ENCODE results near the gene TRAPPC1. TPM values are rescaled to one million over a fixed set of nuclear protein-coding genes. Genes with fewer than 3 reads are reported as not detected.

TRAPPC1 gene
- total RNA-seq, 1 experiment from 2014 or later: 99.7 TPM

DNA sequence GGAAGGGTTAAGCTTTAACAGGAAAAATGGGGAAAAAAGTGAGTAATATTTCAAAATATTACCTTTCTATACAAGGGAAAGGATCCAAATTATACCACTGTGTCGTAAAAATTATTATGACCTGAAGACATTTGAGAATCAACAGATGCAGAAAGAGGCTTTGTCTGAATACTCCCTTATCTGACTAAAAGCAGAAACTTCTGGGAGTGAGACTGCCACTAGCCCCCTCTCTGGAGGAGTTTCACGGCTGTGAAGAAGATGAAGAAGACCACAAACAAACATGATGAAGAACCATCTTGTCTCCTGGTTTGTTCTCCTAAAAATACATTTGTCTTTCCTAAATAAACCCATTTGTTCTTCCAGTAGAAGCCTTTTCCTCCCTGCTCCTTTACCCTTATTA, 29.7 kb upstream of the TRAPPC1 start:
- Mint-ChIP-seq H3K27ac (no peak overlapping the region), H3K36me3 (no peaks in the 10 kb centered on the region), H3K27me3 (ENCODE audit: low read depth) (peaks cover 5% of the 10 kb centered on the region; the same call in 1 of the 2 replicates), H3K4me1 (peaks cover 23% of the 10 kb centered on the region), H3K9me3 (no peaks in the 10 kb centered on the region), H3K4me3 (no peak overlapping the region)
- ATAC-seq (no peak), DNase-seq (ENCODE audit: low spot score) (no peak)
- ChIA-PET CTCF (no interaction called here), POLR2A (no interaction called here)
- TF ChIP-seq ZNF138 (CRISPR knock-in tag; conservative IDR thresholded peaks at IDR 0.05) (no peak), TP53 (CRISPR knock-in tag; IDR thresholded peaks at IDR 0.05) (no peak), PRRX2 (CRISPR knock-in tag; IDR thresholded peaks at IDR 0.05) (no peak), MXD4 (CRISPR knock-in tag; IDR thresholded peaks at IDR 0.05; ENCODE audit: borderline replicate concordance) (no peak), ZNF232 (CRISPR knock-in tag; IDR thresholded peaks at IDR 0.05) (no peak), ZBTB21 (CRISPR knock-in tag; IDR thresholded peaks at IDR 0.05; ENCODE audit: borderline replicate concordance) (no peak), ATF1 (CRISPR knock-in tag; IDR thresholded peaks at IDR 0.05) (no peak), NFYB (CRISPR knock-in tag; conservative IDR thresholded peaks at IDR 0.05; ENCODE audit: low read depth) (no peak), ELF4 (CRISPR knock-in tag; IDR thresholded peaks at IDR 0.05; ENCODE audit: low read depth) (no peak)
- TF ChIP-seq, protein P1, sequence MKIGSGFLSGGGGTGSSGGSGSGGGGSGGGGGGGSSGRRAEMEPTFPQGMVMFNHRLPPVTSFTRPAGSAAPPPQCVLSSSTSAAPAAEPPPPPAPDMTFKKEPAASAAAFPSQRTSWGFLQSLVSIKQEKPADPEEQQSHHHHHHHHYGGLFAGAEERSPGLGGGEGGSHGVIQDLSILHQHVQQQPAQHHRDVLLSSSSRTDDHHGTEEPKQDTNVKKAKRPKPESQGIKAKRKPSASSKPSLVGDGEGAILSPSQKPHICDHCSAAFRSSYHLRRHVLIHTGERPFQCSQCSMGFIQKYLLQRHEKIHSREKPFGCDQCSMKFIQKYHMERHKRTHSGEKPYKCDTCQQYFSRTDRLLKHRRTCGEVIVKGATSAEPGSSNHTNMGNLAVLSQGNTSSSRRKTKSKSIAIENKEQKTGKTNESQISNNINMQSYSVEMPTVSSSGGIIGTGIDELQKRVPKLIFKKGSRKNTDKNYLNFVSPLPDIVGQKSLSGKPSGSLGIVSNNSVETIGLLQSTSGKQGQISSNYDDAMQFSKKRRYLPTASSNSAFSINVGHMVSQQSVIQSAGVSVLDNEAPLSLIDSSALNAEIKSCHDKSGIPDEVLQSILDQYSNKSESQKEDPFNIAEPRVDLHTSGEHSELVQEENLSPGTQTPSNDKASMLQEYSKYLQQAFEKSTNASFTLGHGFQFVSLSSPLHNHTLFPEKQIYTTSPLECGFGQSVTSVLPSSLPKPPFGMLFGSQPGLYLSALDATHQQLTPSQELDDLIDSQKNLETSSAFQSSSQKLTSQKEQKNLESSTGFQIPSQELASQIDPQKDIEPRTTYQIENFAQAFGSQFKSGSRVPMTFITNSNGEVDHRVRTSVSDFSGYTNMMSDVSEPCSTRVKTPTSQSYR (CRISPR knock-in tag; IDR thresholded peaks at IDR 0.05): no peak

DNA sequence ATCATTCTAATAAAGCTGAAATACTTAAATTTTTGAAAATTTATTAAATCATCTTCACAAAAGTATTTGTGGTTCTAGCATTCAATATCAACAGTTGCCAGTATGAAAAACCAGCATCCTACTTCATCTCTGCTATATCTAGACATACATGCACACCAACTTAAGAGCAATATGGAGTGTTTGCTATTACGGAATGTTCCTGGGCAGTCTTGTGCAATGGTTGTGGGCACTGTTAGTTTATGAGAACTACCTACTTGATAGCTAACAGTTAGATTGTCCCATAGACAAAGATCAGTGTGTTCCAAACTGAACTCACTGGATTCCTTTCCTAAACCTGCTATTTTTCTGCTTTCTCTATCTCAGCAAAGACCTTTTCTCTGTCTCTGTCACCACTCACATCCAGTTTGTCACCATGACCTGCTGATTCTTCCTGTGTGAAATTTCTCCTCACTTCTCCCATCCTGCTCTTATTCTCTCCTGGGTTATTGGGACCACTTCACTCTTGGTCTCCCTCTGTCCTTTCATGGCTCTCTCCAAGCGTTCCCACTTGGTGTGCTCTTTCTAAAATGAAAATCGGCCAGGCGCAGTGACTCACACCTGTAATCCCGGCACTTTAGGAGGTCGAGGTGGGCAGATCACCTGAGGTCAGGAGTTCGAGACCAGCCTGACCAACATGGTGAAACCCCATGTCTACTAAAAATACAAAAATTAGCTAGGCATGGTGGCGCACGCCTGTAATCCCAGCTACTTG, 27.9 kb upstream of the TRAPPC1 start:
- ChIA-PET POLR2A (no interaction called here), CTCF (no interaction called here)
- Mint-ChIP-seq H3K27ac (no peak overlapping the region), H3K36me3 (no peaks in the 10 kb centered on the region), H3K9me3 (no peaks in the 10 kb centered on the region), H3K27me3 (ENCODE audit: low read depth) (peaks cover 5% of the 10 kb centered on the region; the same call in 1 of the 2 replicates), H3K4me3 (no peak overlapping the region), H3K4me1 (peaks cover 17% of the 10 kb centered on the region)
- TF ChIP-seq, protein P2, sequence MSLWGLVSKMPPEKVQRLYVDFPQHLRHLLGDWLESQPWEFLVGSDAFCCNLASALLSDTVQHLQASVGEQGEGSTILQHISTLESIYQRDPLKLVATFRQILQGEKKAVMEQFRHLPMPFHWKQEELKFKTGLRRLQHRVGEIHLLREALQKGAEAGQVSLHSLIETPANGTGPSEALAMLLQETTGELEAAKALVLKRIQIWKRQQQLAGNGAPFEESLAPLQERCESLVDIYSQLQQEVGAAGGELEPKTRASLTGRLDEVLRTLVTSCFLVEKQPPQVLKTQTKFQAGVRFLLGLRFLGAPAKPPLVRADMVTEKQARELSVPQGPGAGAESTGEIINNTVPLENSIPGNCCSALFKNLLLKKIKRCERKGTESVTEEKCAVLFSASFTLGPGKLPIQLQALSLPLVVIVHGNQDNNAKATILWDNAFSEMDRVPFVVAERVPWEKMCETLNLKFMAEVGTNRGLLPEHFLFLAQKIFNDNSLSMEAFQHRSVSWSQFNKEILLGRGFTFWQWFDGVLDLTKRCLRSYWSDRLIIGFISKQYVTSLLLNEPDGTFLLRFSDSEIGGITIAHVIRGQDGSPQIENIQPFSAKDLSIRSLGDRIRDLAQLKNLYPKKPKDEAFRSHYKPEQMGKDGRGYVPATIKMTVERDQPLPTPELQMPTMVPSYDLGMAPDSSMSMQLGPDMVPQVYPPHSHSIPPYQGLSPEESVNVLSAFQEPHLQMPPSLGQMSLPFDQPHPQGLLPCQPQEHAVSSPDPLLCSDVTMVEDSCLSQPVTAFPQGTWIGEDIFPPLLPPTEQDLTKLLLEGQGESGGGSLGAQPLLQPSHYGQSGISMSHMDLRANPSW (CRISPR knock-in tag; conservative IDR thresholded peaks at IDR 0.05; ENCODE audit: low read depth): no peak
- no peak for TF ChIP-seq ETV6 (CRISPR knock-in tag; IDR thresholded peaks at IDR 0.05)
- no peak for TF ChIP-seq ZNF423 (CRISPR knock-in tag; IDR thresholded peaks at IDR 0.05)
- TF ChIP-seq NR3C1 (CRISPR knock-in tag; conservative IDR thresholded peaks at IDR 0.05; ENCODE audit: low read depth): no peak
- TF ChIP-seq JAZF1 (CRISPR knock-in tag; IDR thresholded peaks at IDR 0.05): no peak
- TF ChIP-seq RORB (CRISPR knock-in tag; IDR thresholded peaks at IDR 0.05): no peak
- no peak for TF ChIP-seq FOXP1 (CRISPR knock-in tag; IDR thresholded peaks at IDR 0.05; ENCODE audit: borderline replicate concordance)
- no peak for TF ChIP-seq MAX (CRISPR knock-in tag; IDR thresholded peaks at IDR 0.05)
- TF ChIP-seq, protein P3, sequence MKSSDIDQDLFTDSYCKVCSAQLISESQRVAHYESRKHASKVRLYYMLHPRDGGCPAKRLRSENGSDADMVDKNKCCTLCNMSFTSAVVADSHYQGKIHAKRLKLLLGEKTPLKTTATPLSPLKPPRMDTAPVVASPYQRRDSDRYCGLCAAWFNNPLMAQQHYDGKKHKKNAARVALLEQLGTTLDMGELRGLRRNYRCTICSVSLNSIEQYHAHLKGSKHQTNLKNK (CRISPR knock-in tag; IDR thresholded peaks at IDR 0.05): no peak
- no peak for TF ChIP-seq ZNF138 (CRISPR knock-in tag; conservative IDR thresholded peaks at IDR 0.05)
- no peak for TF ChIP-seq RELA (CRISPR knock-in tag; IDR thresholded peaks at IDR 0.05; ENCODE audit: borderline replicate concordance)
- TF ChIP-seq, protein P4, sequence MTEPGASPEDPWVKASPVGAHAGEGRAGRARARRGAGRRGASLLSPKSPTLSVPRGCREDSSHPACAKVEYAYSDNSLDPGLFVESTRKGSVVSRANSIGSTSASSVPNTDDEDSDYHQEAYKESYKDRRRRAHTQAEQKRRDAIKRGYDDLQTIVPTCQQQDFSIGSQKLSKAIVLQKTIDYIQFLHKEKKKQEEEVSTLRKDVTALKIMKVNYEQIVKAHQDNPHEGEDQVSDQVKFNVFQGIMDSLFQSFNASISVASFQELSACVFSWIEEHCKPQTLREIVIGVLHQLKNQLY (CRISPR knock-in tag; IDR thresholded peaks at IDR 0.05): no peak
- ATAC-seq (no peak), DNase-seq (ENCODE audit: low spot score) (no peak)
